SK-N-SH treated with all-trans-retinoic acid at 6 μM for 48 hours (cell line): ENCODE measurements around the gene INSYN1.

Experiments used
- ATAC-seq: fragments of 200-7000 bp; cut with Tn5 transposase; 3 replicates; pipeline ENCODE4 v1.9.1; 2020; ENCODE audit warnings: mild to moderate bottlenecking, moderate library complexity
- ARNTL ChIP-seq: fragments of 450-650 bp; formaldehyde crosslinking; IDR thresholded peaks from 2 replicates; pipeline ENCODE4 v1.5.0; 2020; ENCODE audit warnings: low read depth, mild to moderate bottlenecking, moderate library complexity, borderline replicate concordance
- BACH2 ChIP-seq: fragments of 250-450 bp; sonication (Bioruptor Pico); IDR thresholded peaks from 2 replicates; pipeline ENCODE4 v1.9.0; 2021; ENCODE audit warnings: mild to moderate bottlenecking, borderline replicate concordance
- ISL1 ChIP-seq: fragments of 250-450 bp; sonication (Bioruptor Pico); IDR thresholded peaks from 2 replicates; pipeline ENCODE4 v2.1.2; 2022; ENCODE audit warnings: mild to moderate bottlenecking, moderate library complexity
- PATZ1 ChIP-seq: fragments of 250-450 bp; sonication (Bioruptor Pico); IDR thresholded peaks from 2 replicates; pipeline ENCODE4 v1.8.0; 2020; ENCODE audit warnings: mild to moderate bottlenecking, moderate library complexity, borderline replicate concordance
- POU6F1 ChIP-seq: fragments of 250-450 bp; sonication (Bioruptor Pico); IDR thresholded peaks from 2 replicates; pipeline ENCODE4 v1.8.0; 2021; ENCODE audit warnings: low read depth, mild to moderate bottlenecking, moderate library complexity, borderline replicate concordance
- PPARA ChIP-seq: fragments of 250-450 bp; sonication (Bioruptor Pico); IDR thresholded peaks from 2 replicates; pipeline ENCODE4 v1.5.0; 2020; ENCODE audit warnings: mild to moderate bottlenecking, borderline replicate concordance
- SNAI2 ChIP-seq: fragments of 250-450 bp; sonication (Bioruptor Pico); IDR thresholded peaks from 2 replicates; pipeline ENCODE4 v1.5.0; 2020; ENCODE audit warnings: mild to moderate bottlenecking, moderate library complexity
- TOX ChIP-seq: fragments of 250-450 bp; sonication (Bioruptor Pico); IDR thresholded peaks from 2 replicates; pipeline ENCODE4 v1.8.0; 2021; ENCODE audit warnings: mild to moderate bottlenecking, moderate library complexity, borderline replicate concordance
- TSHZ2 ChIP-seq: fragments of 250-450 bp; sonication (Bioruptor Pico); IDR thresholded peaks from 2 replicates; pipeline ENCODE4 v1.5.0; 2020; ENCODE audit warnings: mild to moderate bottlenecking, moderate library complexity
- ZC3H10 ChIP-seq: fragments of 250-450 bp; sonication (Bioruptor Pico); IDR thresholded peaks from 2 replicates; pipeline ENCODE4 v1.5.1; 2021; ENCODE audit warnings: mild to moderate bottlenecking, moderate library complexity
- ZFP3 ChIP-seq: fragments of 250-450 bp; sonication (Bioruptor Pico); IDR thresholded peaks from 2 replicates; pipeline ENCODE4 v1.5.0; 2020; ENCODE audit warnings: mild to moderate bottlenecking, moderate library complexity
- ZNF565 ChIP-seq: fragments of 450-650 bp; formaldehyde crosslinking; conservative IDR thresholded peaks from 2 replicates; pipeline ENCODE4 v1.5.0; 2020; ENCODE audit warnings: low read depth, mild to moderate bottlenecking, moderate library complexity
- TF ChIP-seq, protein P1 (sequence below): fragments of 250-450 bp; sonication (Bioruptor Pico); IDR thresholded peaks from 2 replicates; pipeline ENCODE4 v1.5.1; 2021; ENCODE audit warnings: mild to moderate bottlenecking, moderate library complexity

The INSYN1 gene

GRCh38 chr15:73686781-73687256 lies 66.3 kb downstream of the INSYN1 start (continued):
- TF ChIP-seq POU6F1 = no peak
- no peak for TF ChIP-seq PATZ1 (CRISPR knock-in tag)
- no peak for TF ChIP-seq ARNTL (CRISPR knock-in tag)
- no peak for TF ChIP-seq SNAI2
- no peak for TF ChIP-seq TOX
- TF ChIP-seq ISL1 (CRISPR knock-in tag) = no peak
- TF ChIP-seq BACH2 = no peak
- no peak for TF ChIP-seq PPARA (CRISPR knock-in tag)
- TF ChIP-seq ZC3H10 (CRISPR knock-in tag) = no peak
- no peak for TF ChIP-seq ZNF565 (CRISPR knock-in tag)

DNA sequence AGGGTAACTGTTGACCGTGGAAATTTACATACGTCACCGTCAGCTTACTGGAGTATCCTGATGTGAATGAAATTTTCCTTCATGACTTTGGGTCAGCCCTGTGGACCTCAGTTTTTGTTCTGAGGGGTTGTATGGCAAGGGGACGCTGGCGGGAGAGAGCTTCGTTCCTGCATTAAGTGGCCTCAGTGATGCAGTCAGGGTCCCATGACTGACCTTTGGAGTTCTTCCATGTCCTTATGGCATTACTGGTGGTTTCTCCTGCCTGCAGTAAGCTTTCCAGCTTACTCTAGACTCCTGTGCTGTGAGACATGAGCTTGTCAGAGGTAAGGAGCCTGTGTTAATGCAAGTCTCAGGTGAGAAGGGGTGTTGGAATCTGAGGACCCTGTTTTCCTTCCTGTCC lies 67.2 kb downstream of the INSYN1 start:
- ATAC-seq = no peak
- TF ChIP-seq TOX (no peak), TSHZ2 (CRISPR knock-in tag) (no peak), ZFP3 (CRISPR knock-in tag) (no peak)
- TF ChIP-seq, protein P1, sequence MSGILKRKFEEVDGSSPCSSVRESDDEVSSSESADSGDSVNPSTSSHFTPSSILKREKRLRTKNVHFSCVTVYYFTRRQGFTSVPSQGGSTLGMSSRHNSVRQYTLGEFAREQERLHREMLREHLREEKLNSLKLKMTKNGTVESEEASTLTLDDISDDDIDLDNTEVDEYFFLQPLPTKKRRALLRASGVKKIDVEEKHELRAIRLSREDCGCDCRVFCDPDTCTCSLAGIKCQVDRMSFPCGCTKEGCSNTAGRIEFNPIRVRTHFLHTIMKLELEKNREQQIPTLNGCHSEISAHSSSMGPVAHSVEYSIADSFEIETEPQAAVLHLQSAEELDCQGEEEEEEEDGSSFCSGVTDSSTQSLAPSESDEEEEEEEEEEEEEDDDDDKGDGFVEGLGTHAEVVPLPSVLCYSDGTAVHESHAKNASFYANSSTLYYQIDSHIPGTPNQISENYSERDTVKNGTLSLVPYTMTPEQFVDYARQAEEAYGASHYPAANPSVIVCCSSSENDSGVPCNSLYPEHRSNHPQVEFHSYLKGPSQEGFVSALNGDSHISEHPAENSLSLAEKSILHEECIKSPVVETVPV (CRISPR knock-in tag) = no peak
